ENCODE measurements around the gene KHNYN.
"Not testable (repeated sequence)": the region's sequence is repeated elsewhere in the genome, so short reads cannot be mapped to it uniquely, and the experiment has no call there.

The KHNYN gene

GRCh38 chr14:24429395-24430142 is at the start of gene KHNYN, which contains the start of gene CBLN3:
Gene KHNYN (plus strand): TSS chr14:24429954. CDS start chr14:24430731, 777 bp downstream.
Gene CBLN3 (minus strand): TSS chr14:24429668. CDS start chr14:24429054, 614 bp downstream.
- Mint-ChIP-seq H3K27me3 (no peaks in the 10 kb centered on the region), H3K27ac (peak within 1 kb of the TSS; percentile 98), H3K4me3 (peak within 1 kb of the TSS; percentile 92), H3K9me3 (ENCODE audit: low read depth) (no peaks in the 10 kb centered on the region), H3K36me3 (peaks cover 3% of the 10 kb centered on the region), H3K4me1 (ENCODE audit: low read depth) (peaks cover 45% of the 10 kb centered on the region)

GRCh38 chr14:24381363-24382063 is 48.2 kb upstream of the KHNYN start:
- H3K4me3 Mint-ChIP-seq = no peak overlapping the region
- no peaks in the 10 kb centered on the region for H3K9me3 Mint-ChIP-seq (ENCODE audit: low read depth)
- no peak overlapping the region for H3K27ac Mint-ChIP-seq
- H3K27me3 Mint-ChIP-seq = peaks cover 2% of the 10 kb centered on the region
- no peaks in the 10 kb centered on the region for H3K36me3 Mint-ChIP-seq
- H3K4me1 Mint-ChIP-seq (ENCODE audit: low read depth) = no peaks in the 10 kb centered on the region

DNA sequence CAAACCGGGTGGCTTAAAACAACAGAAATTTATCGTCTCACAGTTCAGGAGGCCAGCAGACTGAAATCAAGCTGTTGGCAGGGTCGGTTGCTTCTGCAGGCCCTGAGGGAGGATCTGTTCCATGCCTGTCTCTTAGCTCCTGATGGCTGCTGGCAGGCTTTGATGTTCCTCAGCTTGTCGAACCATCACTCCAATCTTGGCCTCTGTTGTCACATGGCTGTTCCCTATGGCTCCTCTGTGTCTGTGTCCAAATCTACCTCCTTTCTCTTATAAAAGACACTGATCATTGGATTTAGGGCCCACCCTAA is 47.7 kb upstream of the KHNYN start:
- H3K4me3 Mint-ChIP-seq = no peak overlapping the region
- H3K27me3 Mint-ChIP-seq = peaks cover 6% of the 10 kb centered on the region
- H3K27ac Mint-ChIP-seq = no peak overlapping the region
- H3K4me1 Mint-ChIP-seq (ENCODE audit: low read depth) = no peaks in the 10 kb centered on the region
- H3K36me3 Mint-ChIP-seq = no peaks in the 10 kb centered on the region
- no peaks in the 10 kb centered on the region for H3K9me3 Mint-ChIP-seq (ENCODE audit: low read depth)

DNA sequence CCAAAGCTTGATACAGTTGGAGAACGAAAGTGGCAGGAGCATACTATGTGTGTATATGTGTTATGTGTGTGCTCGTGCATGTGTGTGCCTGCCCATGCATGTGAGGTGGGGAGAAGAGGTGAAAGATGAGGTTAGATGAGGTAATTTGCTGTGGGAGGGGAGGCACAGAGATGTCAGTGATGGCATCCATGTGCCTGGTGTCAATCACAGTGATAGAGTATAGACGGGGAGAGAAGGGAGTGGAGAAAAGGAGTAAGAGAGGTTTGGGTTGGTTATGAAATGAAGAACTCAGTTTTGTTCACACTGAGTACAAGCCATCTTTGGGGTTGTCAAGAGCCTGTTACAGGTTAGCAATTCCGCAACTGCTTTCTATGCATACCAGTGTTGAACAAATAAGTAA is 45.6 kb upstream of the KHNYN start:
- H3K4me1 Mint-ChIP-seq (ENCODE audit: low read depth) = no peaks in the 10 kb centered on the region
- H3K9me3 Mint-ChIP-seq (ENCODE audit: low read depth) = no peaks in the 10 kb centered on the region
- no peak overlapping the region for H3K4me3 Mint-ChIP-seq
- peaks cover 11% of the 10 kb centered on the region for H3K27me3 Mint-ChIP-seq
- no peaks in the 10 kb centered on the region for H3K36me3 Mint-ChIP-seq
- no peak overlapping the region for H3K27ac Mint-ChIP-seq

GRCh38 chr14:24385524-24385923 is 44.2 kb upstream of the KHNYN start:
- no peak overlapping the region for H3K4me3 Mint-ChIP-seq
- H3K27ac Mint-ChIP-seq = no peak overlapping the region
- no peaks in the 10 kb centered on the region for H3K4me1 Mint-ChIP-seq (ENCODE audit: low read depth)
- H3K36me3 Mint-ChIP-seq = no peaks in the 10 kb centered on the region
- peaks cover 11% of the 10 kb centered on the region for H3K27me3 Mint-ChIP-seq
- no peaks in the 10 kb centered on the region for H3K9me3 Mint-ChIP-seq (ENCODE audit: low read depth)

- Mint-ChIP-seq H3K27ac (no peak overlapping the region), H3K36me3 (no peaks in the 10 kb centered on the region), H3K9me3 (ENCODE audit: low read depth) (no peaks in the 10 kb centered on the region)
Observed at GRCh38 chr14:24387009-24387345, 42.8 kb upstream of the KHNYN start.

DNA sequence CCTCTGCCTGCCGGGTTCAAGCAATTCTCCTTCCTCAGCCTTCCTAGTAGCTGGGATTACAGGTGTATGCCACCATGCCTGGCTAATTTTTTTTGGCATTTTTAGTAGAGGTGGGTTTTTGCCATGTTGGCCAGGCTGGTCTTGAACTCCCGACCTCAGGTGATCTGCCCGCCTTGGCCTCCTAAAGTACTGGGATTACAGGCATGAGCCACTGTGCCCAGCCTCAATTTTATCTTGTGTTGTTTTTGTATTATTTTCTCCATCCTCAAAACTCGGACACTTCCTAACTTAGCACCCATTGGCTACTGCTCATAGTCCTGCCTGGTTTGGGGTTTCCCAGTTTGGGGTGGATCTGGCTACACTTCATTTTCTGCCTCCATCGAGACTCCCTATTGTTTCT is 42.2 kb upstream of the KHNYN start:
- H3K36me3 Mint-ChIP-seq; H3K4me3 Mint-ChIP-seq; H3K27ac Mint-ChIP-seq; H3K9me3 Mint-ChIP-seq (ENCODE audit: low read depth); H3K4me1 Mint-ChIP-seq (ENCODE audit: low read depth): not testable (repeated sequence)
- peaks cover 18% of the 10 kb centered on the region for H3K27me3 Mint-ChIP-seq

More at GRCh38 chr14:24387009-24387345, 42.8 kb upstream of the KHNYN start:
- Mint-ChIP-seq H3K4me1 (ENCODE audit: low read depth) (no peaks in the 10 kb centered on the region), H3K4me3 (no peak overlapping the region), H3K27me3 (peaks cover 16% of the 10 kb centered on the region)

- H3K9me3 Mint-ChIP-seq (ENCODE audit: low read depth) = no peaks in the 10 kb centered on the region
- H3K4me1 Mint-ChIP-seq (ENCODE audit: low read depth) = no peaks in the 10 kb centered on the region
- peaks cover 19% of the 10 kb centered on the region for H3K27me3 Mint-ChIP-seq
- H3K27ac Mint-ChIP-seq = no peak overlapping the region
- H3K4me3 Mint-ChIP-seq = no peak overlapping the region
- no peaks in the 10 kb centered on the region for H3K36me3 Mint-ChIP-seq
Observed at GRCh38 chr14:24388474-24389179, 41.1 kb upstream of the KHNYN start.

- Mint-ChIP-seq H3K36me3 (no peaks in the 10 kb centered on the region), H3K4me3 (no peak overlapping the region), H3K27me3 (peaks cover 17% of the 10 kb centered on the region), H3K9me3 (ENCODE audit: low read depth) (no peaks in the 10 kb centered on the region), H3K4me1 (ENCODE audit: low read depth) (no peaks in the 10 kb centered on the region), H3K27ac (no peak overlapping the region)
Observed at GRCh38 chr14:24389226-24389848, 40.4 kb upstream of the KHNYN start.

DNA sequence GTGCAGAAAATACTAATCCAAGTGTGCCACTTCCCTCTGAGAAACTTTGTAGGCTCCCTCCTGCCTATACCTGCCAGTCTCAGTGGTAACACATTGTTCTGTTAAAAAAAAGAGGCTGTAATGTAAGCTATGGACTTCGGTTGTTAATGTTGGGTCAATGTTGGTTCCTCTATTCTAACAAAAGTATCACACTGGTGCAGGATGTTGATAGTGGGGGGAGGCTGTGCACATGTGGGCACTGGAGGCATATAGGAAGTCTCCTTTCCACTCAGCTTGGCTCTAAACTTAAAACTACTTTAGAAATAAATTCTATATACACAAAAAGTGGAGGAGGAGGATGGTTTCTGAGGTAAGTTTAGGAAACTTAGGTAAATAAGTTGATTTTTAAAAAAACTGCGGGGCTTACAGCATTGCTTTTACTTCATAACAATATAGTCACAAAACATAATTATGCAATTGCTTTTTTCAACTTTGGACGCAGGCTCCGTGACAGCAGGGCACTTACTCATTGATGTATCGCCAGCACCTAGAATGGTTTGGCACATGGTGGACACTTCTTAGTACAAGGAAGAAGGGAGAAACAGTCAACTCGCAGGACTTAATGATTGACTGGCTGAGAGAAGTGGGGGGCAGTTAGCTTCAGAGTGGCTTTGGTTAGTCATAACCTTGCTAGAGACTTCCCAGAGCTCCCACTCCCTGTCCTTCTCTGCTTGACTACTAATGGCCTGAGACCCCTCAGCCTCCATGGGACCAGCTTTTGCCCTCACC is 38.9 kb upstream of the KHNYN start:
- Mint-ChIP-seq H3K27ac (no peak overlapping the region), H3K27me3 (peaks cover 17% of the 10 kb centered on the region), H3K9me3 (ENCODE audit: low read depth) (no peaks in the 10 kb centered on the region), H3K4me1 (ENCODE audit: low read depth) (no peaks in the 10 kb centered on the region), H3K4me3 (no peak overlapping the region), H3K36me3 (no peaks in the 10 kb centered on the region)

DNA sequence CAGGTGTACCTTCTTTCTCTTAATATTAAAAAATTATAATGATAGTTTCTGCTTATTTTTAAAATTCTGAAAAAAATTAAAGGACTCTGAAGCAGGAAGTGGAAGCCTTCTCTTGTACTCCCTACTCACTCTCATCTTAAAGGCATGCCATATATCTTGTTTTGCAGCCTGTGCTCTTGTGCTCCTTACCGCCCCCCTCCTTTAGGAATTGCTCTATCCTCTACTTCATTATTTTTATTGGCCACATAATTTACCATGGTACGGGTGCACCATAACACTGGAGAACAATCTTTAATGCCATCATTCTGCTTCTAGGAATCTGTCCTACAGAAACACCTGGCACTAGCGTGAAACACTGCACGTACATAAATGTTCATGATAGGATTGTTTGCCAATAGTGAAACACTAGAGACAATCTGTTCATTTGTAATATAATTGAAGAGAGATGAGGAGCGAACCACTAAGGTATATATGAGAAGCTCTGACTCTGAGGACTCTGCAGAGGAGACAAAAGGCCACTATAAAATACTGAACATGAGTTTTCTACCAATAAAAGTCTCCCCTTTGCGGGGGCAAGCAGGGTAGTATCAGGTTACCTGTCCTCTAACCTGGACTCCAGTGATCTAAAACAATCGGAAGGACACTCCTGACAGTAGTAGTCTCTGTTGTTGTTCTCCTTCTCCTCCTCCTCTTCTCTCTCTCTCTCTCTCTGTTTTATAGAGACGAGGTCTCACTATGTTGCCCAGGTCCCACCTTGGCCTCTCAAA is 37.2 kb upstream of the KHNYN start:
- Mint-ChIP-seq H3K4me1 (ENCODE audit: low read depth) (no peaks in the 10 kb centered on the region), H3K4me3 (no peak overlapping the region), H3K27me3 (peaks cover 13% of the 10 kb centered on the region), H3K27ac (no peak overlapping the region), H3K36me3 (no peaks in the 10 kb centered on the region), H3K9me3 (ENCODE audit: low read depth) (no peaks in the 10 kb centered on the region)

DNA sequence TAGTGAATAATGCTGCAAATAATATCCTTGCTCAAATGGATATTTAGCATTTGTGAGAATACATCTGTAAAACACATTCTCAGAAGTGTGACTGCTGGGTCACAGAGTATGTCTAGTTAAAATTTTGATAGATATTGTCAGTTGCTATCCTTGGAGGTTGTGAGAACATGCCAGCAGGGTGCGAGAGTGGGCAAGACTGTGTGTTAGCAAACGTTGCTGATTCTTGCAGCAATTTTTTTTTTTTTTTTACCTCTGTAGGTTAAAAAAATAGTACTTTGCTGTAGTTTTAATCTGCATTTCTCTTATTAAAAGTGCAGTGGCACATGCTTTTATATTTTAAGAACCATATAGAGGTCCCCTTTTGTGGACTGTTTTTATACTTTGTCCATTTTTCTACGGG is 35.5 kb upstream of the KHNYN start:
- no peak overlapping the region for H3K27ac Mint-ChIP-seq
- H3K9me3 Mint-ChIP-seq (ENCODE audit: low read depth) = no peaks in the 10 kb centered on the region
- H3K4me1 Mint-ChIP-seq (ENCODE audit: low read depth) = peaks cover 2% of the 10 kb centered on the region
- H3K36me3 Mint-ChIP-seq = no peaks in the 10 kb centered on the region
- peaks cover 8% of the 10 kb centered on the region for H3K27me3 Mint-ChIP-seq
- H3K4me3 Mint-ChIP-seq = no peak overlapping the region

DNA sequence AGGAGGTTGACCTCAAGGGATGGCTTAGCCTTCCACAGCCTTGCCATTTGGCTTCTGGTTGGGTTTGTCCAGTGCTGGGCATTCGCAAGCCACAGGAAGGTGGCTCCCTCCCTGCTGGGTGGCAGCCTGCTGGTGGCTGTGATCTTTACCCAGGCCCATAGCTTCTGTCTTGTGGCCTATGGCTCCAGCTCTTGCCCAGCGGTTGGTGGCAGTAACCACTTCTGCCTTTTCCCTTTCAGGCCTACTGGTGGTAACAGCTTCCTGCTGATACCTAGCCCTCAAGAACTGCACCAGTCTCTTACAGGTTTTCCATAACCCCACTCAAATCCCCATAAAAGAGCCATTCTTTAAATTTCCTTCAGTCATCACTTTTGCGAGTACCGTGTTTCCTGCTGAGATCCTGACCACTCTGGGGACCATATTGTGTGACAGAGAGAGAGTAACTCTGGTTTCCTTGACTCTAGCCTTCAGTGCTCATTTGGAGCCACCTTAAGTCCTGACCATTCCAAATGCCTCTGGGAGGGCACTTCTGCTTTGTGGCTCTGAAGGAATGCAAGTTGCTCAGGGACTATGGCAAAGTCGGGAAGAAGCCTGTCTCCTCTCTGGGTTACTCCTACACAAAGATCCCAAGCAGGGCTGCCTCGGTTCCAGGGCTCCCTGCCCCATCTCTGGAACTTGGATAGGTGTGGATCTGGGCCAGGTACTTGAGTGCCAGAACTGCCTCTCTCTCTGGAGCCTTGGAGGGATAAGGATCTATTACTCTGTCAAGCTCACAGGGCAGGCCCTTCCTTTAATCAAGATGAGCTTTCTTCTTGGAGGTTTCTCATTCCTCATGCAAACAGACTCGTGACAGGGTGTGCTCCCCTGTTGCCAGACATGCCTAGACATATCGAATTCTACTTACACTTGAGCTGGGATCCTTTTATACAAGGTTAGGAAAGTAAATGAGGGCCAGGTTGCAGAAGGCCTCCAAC is 33.9 kb upstream of the KHNYN start:
- H3K4me1 Mint-ChIP-seq (ENCODE audit: low read depth) = peaks cover 8% of the 10 kb centered on the region
- no peak overlapping the region for H3K4me3 Mint-ChIP-seq
- no peaks in the 10 kb centered on the region for H3K36me3 Mint-ChIP-seq
- peaks cover 10% of the 10 kb centered on the region for H3K27me3 Mint-ChIP-seq
- no peaks in the 10 kb centered on the region for H3K9me3 Mint-ChIP-seq (ENCODE audit: low read depth)
- no peak overlapping the region for H3K27ac Mint-ChIP-seq
